WI38 (cell line): Measurements from ENCODE around the gene FER.

ENCODE experiments used
- H3K4me3 ChIP-seq: 2 replicates; pipeline ENCODE4 v1.5.1; 2011; ENCODE audit warnings: low read depth, mild to moderate bottlenecking, control low read depth, low read length
- TF ChIP-seq, protein P1 (sequence below): IDR thresholded peaks from 2 replicates; pipeline ENCODE4 v1.5.1; 2012; ENCODE audit warnings: low read depth, mild to moderate bottlenecking, control low read depth, low read length

The FER gene

DNA sequence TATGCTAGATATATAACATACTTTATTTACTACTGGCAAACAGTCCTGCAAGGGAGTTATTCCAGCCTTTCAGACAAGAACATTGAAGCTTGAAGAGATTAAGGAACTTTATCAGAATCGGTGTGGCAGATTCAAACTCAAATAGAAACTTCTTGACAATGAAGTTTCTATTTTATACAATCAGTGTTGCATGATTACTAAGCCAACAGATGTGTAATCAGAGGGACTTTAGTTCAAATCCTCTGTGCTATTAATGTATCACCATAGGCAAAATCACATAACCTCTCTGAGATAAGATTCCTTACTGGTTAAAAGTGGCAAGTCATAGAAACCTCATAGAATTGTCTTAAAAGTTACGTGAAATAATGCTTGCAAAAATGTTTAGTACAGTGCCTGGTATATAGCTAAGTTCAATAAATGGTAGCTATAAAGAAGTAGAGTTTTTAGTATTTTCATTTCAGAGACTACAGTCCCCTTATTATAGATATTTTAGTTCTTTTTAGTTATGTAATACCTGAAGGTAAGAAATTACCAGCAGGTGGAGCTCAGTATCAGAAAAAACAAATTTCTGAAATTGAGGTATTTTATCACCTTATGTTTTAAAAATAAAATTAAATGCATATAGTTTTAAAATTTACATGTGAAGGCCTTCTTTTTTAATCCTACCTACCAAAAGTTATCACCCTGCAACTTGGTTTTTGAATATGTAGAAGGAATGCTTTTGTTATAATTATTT lies 172.1 kb downstream of the FER start:
- TF ChIP-seq, protein P1, sequence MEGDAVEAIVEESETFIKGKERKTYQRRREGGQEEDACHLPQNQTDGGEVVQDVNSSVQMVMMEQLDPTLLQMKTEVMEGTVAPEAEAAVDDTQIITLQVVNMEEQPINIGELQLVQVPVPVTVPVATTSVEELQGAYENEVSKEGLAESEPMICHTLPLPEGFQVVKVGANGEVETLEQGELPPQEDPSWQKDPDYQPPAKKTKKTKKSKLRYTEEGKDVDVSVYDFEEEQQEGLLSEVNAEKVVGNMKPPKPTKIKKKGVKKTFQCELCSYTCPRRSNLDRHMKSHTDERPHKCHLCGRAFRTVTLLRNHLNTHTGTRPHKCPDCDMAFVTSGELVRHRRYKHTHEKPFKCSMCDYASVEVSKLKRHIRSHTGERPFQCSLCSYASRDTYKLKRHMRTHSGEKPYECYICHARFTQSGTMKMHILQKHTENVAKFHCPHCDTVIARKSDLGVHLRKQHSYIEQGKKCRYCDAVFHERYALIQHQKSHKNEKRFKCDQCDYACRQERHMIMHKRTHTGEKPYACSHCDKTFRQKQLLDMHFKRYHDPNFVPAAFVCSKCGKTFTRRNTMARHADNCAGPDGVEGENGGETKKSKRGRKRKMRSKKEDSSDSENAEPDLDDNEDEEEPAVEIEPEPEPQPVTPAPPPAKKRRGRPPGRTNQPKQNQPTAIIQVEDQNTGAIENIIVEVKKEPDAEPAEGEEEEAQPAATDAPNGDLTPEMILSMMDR = no peak

DNA sequence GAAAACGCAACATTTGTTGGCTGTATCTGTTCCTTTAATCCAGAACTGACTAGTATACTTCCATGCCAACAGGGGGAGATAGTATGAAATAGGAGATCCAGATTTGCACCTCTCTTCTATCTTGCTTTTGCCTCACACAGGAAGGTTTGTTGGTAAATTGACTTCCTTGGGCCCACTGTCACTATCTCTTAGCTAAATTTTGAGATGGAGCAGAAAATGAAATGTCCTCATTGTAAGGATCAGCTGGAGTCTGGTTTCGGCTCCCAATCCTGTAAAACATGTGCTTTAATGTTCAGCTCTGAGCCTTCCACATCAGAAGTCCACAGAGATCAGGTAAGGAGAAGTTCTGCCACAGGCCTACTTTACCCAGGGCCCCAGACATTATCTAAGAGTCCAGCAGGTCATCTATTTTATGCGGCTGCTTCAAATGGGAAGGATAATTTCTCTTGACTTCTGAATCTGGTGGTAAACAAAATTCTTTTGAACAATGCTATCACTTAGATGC lies 176.8 kb downstream of the FER start:
- no peak overlapping the region for H3K4me3 ChIP-seq
- TF ChIP-seq, protein P1 = no peak

More for the DNA sequence above, 172.1 kb downstream of the FER start:
- H3K4me3 ChIP-seq = no peak overlapping the region

DNA sequence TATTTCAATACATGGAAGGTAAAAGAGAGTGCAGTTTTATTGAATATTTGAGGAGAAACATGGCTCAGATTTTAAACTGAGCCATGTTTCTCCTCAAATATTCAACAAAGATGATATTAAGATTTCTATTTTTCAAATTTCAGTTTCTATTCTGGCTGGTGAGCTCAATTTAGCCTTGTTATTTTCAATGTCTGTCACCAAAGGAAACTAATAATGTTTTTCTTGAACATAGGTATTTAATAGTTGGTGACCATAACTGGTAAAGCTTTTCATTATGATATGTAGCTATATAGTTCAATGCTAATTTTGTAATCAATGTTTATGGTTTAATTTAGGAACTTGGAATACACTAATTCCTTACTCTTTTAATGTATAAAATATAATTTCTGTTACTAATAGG lies 177.4 kb downstream of the FER start:
- TF ChIP-seq, protein P1 = no peak
- H3K4me3 ChIP-seq = no peak overlapping the region

DNA sequence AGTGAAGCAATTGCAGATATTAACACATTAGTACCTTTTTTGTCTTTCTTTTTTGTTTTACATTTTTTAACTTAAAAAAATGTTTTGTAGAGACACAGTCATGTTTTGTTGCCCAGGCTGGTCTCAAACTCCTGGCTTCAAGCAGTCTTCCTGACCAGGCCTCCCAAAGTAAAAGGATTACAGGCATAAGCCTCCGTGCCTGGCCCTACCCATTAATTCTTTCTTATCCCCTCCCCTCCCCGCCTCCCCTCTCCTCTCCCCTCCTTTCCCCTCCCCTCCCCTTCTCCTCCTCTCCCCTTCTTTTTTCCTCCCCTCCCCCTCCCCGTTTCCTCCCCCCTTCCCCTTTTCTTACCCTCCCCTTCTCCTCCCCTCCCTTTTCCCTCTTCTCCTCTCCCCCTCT lies 182.4 kb downstream of the FER start:
- no peak overlapping the region for H3K4me3 ChIP-seq
- TF ChIP-seq, protein P1 = no peak

- TF ChIP-seq, protein P1 = no peak
- no peak overlapping the region for H3K4me3 ChIP-seq
Observed at GRCh38 chr5:108935611-108936010, 187.9 kb downstream of the FER start.

- TF ChIP-seq, protein P1 = no peak
- H3K4me3 ChIP-seq = no peak overlapping the region
Observed at GRCh38 chr5:108937221-108937620, 189.5 kb downstream of the FER start.

DNA sequence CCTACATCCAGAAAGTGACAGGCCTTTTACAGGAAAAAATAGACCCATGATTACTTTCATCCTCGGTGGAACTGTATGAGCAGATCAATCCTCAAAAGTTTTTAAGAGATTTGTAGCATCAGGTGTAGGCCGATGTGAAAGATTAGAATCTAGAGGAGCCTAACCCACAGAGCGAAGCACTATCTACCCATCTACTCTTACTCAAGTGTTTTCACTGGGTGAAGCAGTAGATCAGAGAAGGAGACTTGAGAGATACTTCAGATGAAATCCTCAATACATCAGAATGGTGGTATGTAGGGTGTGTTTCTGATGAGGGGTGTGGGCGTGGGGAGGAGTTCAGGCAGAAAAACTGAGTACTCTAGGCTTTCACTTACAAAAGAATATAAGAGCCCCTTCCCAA lies 192.8 kb downstream of the FER start:
- H3K4me3 ChIP-seq = no peak overlapping the region
- TF ChIP-seq, protein P1 = no peak
